C4-2B (cell line): ENCODE measurements around the gene DLG2.
"Not testable (repeated sequence)": the region's sequence is repeated elsewhere in the genome, so short reads cannot be mapped to it uniquely, and the experiment has no call there.

Source experiments
- CTCF ChIP-seq: fragments of 450-650 bp; conservative IDR thresholded peaks from 2 replicates; pipeline ENCODE4 v1.5.1; 2017; ENCODE audit warnings: mild to moderate bottlenecking
- ZFX ChIP-seq: fragments of 450-650 bp; IDR thresholded peaks from 2 replicates; pipeline ENCODE4 v1.6.1; 2017

GRCh38 chr11:85609286-85609685 lies 17.9 kb downstream of the DLG2 start:
- not testable (repeated sequence) for TF ChIP-seq CTCF, ZFX
